ENCODE results near the gene KRT36.
A peak's percentile ranks its signal among the peaks of the same experiment; 100 is the strongest.

KRT36 gene

GRCh38 chr17:41500131-41500911 is 10.6 kb upstream of the KRT36 start:
- DNase-seq (ENCODE audit: low spot score) = no peak

DNA sequence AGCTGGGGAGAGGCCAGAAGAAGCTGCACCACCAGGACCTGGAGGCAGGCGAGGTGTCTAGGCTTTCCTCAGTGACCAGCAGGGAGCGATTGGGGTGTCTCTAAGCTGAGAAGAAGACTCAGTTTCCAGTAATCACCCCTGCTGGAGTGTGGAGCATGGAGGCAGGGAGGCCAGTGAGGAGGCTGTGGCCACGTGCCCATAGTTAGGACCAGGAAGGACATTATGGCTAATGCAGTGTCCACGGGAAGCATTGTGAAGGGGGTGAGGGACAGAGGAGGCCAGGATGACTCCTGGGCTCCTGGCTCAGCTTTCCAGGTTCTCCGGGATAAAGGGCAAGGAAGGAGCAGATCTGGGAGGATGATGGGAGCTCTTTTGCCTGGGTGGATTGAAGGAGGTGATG is 10.0 kb upstream of the KRT36 start:
- DNase-seq (ENCODE audit: low spot score) = no peak

DNA sequence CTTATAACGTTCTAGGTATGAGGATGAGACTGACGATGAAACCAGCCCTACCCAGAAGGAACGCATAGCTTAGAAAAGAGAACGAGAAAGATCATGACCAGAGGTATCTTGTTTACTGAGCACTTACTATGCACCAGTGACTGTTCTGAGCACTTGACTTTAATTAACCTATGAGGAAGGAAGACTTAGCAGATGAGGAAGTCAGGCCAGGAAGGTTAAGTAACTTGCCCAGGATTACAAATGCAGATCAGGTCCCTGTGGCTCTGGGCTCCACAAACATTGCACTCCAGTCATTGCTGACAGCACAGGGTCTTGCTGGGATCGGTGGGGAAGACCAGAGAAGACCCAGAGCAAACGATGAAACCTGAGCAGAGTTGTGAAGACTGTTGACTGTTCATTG is 8.6 kb upstream of the KRT36 start:
- no peak for DNase-seq (ENCODE audit: low spot score)

DNA sequence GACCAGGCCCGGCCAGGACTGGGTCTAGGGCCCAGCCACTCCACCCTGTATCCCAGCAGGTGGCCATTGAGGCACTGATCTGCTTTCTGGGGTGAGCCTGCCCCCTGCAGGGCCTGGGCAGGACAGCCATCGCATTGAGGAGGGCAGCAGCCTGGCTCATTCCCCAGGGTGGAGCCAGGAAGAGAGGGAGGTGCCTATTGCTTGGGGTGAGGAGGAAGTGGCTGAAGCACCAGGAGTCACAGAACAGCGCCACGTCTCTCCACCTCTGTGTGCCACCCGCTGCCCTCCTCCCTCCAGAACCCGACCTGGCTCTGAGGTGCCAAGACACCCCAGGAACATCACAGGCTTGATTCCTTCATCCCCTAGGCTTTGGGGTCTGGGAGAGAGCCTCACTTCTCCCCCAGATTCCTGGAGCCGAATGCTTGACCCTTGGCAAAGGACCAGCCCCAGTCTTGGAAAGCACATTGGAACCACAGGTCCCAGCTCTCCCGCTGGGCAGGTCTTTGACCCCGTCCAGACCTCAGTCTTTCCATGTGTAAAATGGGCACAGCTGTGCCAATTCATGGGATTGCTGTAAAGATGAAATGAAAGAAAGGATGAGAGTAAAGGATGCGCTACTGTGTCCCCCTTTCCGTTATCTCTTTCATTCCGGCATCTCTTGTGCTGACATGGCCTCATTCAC is 7.2 kb upstream of the KRT36 start:
- peak; percentile 53 for DNase-seq (ENCODE audit: low spot score)

DNA sequence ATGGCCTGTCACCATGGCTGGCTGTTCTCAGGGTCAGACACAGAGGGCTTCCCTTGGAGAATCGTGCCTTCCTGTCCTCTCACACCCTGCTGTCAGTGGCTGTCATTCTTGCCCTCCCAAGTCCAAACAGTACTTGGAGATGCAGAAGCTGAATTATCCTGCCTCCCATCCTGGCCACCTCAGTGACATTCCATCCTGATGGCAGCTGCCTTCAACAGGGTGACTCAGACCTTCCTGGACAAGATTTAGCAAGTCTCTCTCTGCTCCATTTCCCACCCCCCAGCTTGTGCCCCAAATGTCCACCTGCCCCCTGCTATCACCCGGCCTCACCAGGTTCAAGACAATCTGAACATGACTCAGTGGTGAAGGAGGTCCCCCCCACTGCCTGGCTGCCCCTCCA is 4.8 kb upstream of the KRT36 start:
- DNase-seq (ENCODE audit: low spot score) = no peak

DNA sequence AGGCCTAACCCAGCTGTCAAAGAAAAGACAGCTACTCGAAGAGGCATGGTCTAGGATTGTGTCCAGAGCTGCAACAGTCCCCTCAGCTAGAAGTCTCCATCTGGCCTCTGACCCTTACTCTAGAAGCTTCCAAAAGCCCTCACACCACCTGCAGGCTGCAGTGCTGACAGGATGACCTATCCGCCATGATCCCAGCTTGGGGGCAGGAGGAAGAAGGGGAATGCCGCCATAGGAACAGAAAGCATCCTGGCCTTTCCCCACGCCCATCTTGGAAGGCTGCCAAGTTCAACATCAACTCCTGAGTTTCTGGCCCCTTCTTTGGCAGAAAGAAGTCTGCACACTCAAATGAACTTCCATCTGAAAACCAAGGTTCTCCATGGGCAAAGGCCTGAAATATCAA is 3.1 kb upstream of the KRT36 start:
- no peak for DNase-seq (ENCODE audit: low spot score)

DNA sequence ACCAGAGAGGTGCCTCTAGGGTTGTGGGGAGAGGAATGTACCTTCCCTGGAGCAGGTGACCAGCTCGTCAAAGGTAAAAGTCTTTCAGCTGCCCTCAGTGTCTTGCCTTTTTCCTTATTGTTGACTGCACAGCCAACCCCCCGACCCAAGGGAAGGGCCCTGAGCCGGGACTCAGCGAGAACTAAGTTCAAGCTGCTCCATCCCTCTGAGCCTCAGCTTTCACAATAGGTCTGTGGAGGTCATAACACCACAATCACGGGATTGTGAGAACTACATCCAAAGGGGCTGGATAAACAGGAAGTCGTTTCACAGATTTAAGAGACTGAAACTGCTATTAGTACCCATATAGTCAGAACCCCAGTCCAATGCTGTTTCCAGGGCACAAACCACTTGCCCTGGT is 2.6 kb upstream of the KRT36 start:
- no peak for DNase-seq (ENCODE audit: low spot score)

GRCh38 chr17:41491476-41491875 is 1.8 kb upstream of the KRT36 start:
- no peak for DNase-seq (ENCODE audit: low spot score)

DNA sequence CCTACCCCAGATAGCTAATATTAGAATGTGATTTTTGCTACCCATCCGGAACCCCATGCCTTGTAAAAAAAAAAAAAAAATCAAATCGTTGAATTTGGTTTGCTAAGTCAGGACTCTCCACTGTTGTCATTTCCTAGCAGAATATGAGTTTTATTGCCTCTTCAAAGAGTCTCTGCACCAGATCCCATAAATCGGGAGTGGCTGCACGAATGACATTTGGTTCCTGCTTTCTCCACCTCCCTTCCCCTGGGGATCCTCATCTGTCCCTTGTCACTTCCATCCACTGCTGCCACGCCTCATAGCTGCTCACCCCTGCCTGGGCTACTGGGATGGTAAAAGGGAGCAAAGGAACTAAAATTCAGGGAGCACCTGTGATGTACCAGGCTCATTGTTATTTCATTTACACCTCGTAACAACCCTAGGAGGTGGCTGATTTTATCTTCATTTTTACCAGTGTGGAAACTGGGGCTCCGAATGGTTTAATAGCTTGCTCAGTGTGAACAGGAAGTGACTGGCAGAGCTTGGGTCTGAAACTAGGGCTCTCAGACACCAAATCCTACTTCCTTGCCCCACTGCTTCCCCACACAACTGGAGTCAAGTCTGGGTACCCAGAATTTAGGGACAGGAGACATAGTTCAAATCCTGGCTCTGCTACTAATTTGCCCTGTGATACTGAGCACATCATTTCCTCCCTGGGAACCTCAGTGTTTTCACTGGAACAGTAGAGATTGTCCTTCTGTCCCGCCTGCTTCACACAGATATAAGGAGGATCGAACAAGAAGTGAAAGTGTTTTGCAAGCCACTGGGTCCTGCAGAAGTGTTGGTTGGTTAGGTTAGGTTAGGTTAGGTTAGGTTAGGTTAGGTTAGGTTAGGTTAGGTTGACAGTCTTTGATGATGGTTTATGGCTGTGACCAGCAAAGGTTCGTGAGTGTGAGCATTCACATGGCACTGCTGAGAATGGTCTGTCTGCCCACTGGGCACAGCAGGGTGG is 585 bp upstream of the KRT36 start:
- no peak for DNase-seq (ENCODE audit: low spot score)

DNA sequence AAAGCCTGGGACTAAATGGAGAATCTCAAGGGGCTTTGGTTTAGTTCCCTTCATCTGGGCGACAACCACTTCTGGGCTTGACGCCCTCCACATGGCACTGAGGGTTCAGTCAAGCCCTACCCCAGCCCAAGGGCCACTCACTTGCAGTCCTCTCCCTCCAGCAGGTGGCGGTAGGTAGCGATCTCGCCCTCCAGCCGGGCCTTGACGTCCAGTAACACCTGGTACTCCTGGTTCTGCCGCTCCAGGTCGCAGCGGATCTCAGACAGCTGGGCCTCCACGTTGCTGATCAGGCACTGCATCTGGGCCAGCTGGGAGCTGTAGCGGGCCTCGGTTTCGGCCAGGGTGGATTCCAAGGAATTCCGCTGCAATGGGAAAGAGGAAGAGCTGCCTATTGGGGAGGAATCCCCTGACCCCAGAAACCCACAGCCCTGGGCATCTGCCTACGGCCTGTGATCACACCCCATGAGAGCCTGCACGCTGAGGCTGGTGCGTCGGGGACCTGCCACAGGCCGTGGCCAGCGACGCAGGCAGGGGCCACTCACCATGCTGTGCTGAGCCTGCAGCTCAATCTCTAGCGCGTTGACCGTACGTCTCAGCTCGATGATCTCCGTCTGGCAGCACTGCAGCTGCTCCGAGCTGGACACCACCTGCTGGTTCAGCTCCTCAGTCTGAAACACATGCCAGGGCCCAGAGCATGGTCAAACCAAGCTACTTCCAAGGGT is 2.7 kb downstream of the KRT36 start:
- peak; percentile 19 for DNase-seq (ENCODE audit: low spot score)

DNA sequence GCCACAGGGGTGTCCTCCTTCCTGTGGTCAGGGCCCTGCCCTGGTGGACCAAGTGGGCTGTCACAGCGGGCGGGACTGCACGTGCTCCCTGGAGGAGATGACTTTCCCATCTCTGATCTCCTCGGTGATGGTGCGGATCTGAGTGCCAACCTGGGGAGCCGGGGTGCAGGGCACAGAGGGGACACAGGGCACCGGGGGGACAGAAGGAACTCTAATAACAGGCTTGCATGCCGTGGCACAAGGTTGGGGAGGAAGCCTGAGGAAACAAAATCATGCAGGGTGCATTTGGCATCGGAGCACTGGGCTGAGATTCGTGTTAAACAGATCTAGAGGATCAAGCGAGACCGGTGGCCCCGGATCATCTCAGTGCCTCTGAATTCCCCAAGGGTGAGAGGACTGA is 3.4 kb downstream of the KRT36 start:
- no peak for DNase-seq (ENCODE audit: low spot score)

DNA sequence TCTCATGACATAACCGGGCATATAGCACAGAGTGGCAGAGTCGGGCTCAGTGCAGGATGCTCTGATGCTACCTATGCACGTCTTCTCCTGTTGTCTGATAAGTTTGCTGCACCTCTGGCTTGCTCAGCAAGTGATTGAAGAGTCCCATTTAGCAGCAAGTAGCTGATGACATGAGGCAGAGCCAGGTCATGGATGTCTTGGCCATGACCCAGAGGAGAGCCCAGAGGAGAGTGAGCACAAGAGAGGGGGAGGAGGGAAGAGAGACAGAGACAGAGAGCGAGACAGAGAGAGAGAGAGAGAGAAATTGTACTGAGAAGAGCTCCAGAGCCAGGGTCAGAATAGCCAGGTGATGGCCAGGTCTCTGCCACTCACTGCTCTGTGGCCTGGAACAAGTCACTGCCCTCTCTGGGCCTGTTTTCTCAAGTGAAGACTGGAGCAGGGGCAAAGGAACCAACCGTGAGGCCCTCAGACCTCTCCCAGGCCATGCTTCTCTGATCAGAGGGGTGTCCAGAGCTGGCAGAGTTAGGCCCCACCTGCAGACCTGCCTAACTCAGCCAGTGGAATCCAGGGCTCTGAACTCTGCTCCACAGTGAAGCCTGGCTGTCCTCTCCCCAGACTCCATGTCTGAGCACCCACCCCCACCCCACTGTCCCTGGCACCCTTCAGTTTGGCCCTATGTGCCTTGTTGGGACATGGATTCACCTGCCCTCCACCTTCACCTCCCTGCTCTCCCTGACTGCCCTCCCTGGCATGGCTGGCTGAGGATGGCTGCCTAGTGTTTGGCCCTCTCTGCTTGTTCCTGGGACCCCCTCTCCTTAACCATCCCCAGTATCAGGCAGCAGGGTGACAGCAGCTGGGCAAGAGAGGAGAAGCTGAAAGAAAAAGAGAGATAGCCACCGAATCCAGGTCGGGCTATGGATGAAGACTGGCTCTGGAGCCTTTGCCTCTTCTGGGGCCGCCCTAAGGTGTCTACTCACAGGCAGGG is 4.5 kb downstream of the KRT36 start:
- DNase-seq (ENCODE audit: low spot score) = no peak

- DNase-seq (ENCODE audit: low spot score) = no peak
Measured at GRCh38 chr17:41483991-41484826, 5.5 kb downstream of the KRT36 start.

DNA sequence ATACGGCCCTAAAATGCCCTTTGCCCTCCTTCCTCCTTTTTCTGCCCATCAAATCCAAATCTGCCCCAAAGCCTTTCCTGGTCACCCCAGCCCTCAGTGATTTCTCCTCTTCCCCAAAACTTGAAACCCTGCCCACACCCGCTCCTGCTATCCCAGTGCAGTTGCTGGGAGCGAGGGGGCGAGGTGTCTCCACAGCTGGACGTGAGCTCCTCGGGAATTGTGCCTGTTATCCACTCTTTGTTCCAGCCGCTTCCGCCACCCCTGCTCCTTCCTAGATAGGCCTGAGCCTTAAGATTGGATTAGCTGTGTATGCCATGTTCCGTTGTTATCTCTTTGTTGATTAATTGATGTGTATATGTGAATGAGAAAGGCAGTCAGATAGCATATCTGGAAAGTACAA is 6.2 kb downstream of the KRT36 start:
- DNase-seq (ENCODE audit: low spot score) = no peak

- DNase-seq (ENCODE audit: low spot score) = no peak
Measured at GRCh38 chr17:41481036-41481435, 8.7 kb downstream of the KRT36 start, which contains the start of gene KRT35. Gene KRT35, minus strand, starts transcription at chr17:41481151. Its CDS starts 54 bp downstream, at chr17:41481097.

DNA sequence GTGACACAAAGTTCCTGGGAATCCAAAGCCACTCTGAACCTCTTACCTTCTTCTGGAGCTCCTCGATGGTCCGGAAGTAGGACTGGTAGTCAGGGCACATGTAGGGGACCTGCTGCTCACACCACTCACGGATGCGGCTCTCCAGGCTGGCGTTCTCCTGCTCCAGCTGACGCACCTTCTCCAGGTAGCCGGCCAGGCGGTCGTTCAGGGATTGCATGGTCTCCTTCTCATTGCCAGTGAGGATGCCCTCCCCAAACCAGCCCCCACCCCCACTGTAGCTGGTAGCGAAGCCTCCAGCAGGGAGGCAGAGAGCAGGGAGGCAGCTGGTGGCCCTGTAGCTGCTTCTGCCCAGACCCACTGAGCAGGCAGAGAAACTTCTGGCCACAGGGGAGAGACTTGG is 9.1 kb downstream of the KRT36 start:
- DNase-seq (ENCODE audit: low spot score) = no peak

DNA sequence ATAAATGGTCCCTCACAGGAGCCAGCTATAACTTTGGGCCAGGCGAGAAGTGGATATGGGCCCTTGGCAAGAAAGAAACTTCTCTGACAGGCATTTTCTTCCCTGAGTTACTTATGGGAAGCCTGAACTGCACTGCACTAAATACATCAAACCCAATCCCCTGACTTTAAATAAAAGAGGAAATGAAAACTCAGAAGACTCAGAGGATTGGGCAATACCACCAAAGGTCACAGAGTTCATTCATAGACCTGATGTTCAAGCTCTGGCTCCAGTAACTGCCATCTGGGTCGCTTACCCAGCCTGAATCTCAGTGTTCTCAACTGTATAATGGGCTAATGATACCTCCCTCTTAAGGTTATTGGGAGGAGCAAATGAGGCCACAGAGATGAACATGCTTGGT is 9.6 kb downstream of the KRT36 start:
- DNase-seq (ENCODE audit: low spot score) = no peak

GRCh38 chr17:41478237-41478636 is 11.5 kb downstream of the KRT36 start:
- no peak for DNase-seq (ENCODE audit: low spot score)

Measured in CD4-positive, alpha-beta T cell treated with Interleukin-2 at 100 ng/mL for 4 hours (primary cell).